CD4-positive, alpha-beta T cell treated with Interleukin-4 for 1 hour (primary cell): ENCODE measurements around the gene P2RX7.
A peak's percentile ranks its signal among the peaks of the same experiment; 100 is the strongest.
"Not testable (repeated sequence)": the region's sequence is repeated elsewhere in the genome, so short reads cannot be mapped to it uniquely, and the experiment has no call there.

Experiments used
- DNase-seq, 2 donors: peaks; one replicate each; pipeline ENCODE4 v3.0.0-alpha.2; 2020 to 2022

The P2RX7 gene

DNA sequence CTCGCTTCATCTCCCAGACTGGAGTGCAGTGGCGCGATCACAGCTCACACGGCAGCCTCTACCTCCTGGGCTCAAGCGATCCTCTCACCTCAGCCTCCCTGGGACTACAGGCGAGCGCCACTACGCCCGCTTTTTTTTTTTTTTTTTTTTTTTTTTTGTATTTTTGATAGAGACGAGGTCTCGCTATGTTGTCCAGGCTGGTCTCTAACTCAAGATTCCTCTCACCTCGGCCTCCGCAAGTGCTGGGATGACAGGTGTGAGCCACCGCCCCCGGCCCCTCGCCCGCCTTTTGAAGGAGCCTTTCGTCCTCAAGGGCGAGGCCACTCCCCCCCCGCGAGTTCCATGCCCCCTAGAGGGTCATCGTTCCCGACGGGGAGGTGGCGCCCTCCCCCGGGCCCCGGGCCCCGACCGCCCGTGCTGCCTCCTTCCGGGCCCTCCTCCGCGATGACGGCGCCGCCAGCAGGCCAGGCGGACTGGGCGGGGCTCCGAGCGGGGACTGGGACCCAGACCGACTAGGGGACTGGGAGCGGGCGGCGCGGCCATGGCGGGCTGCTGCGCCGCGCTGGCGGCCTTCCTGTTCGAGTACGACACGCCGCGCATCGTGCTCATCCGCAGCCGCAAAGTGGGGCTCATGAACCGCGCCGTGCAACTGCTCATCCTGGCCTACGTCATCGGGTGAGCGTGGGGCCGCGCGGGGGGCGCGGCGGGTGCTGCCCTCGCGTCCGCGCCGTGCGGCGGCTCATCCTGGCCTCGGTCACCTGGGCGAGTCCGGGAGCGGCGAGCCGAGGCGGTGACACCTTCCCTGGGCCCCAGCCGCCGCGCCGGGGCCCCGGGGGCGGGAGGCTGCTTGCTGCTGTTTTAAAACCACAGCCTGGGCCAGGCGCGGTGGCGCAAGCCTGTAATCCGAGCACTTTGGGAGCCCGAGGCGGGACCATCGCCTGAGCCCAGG is 77.2 kb downstream of the P2RX7 start, which contains the start of gene P2RX4:
Gene P2RX4, plus strand, starts transcription at position 506 of the 949 bp plus-strand sequence. Its CDS starts 36 bp downstream, at position 542.
- DNase-seq: peak; percentile 90 to 91

DNA sequence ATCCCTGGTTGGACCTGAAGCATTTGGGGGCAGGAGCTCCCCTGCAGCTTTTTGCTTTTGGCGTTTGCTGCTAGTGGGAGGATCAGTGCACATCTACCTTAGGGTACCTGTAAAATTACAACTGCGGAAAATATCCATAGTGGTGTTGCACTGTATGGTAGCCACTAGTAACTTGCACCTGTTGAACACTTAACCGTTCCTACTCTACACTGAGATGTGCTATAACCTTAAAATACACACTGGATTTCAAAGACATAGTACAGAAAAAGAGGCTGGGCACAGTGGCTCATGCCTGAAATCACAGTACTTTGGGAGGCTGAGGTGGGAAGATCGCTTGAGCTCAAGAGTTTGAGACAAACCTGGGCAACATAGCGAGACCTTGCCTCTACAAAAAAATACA is 80.2 kb downstream of the P2RX7 start:
- no peak for DNase-seq

DNA sequence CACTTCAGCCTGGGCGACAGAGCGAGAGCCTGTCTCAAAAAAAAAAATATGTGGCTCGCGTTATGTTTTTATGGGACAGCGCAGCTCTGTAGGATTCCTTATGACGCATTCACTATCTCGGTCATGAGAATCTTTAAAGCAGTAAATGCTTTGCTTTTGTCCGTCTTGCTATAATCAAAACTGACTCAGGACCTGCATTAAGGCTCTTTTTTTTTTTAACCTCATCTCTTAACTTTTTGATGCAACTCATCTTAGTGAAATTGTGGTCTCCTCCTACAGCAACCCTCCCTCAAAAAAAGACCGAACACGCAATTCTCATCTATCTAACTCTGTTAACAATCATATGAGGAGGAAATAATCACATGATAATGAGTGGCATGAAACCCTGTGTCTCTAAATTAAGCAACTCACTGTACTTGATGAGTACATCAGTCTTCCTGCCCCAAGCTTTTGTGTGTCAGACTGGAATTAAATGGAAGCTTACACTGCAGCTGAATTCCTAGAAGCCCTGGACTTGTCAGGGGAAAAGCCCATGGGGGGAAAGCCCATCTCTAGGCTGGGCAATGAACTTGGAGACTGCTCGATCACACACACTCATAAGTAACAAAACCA is 81.6 kb downstream of the P2RX7 start:
- peak; percentile 65 to 77 for DNase-seq

- DNase-seq: peak; percentile 37 to 60
Observed at GRCh38 chr12:121214855-121215745, 82.4 kb downstream of the P2RX7 start.

DNA sequence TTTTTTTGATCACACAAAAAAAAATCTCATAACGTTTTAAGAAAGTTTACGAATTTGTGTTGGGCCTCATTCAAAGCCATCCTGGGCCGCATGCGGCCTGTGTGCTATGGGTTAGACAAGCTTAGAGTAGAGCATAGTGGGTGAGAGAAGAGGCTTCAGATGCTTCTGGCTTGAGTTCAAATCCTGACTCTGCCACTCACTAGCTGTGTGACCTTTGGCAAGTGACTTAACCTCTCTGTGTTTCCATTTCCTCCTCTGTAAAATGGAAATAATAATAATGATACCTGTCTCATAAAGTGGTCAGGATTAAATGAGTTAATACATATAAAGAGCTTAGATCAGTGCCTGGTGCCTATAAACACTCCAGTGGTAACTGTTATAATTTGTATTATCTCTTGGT is 83.4 kb downstream of the P2RX7 start:
- DNase-seq: no peak

GRCh38 chr12:121217063-121217462 is 84.4 kb downstream of the P2RX7 start:
- DNase-seq: no peak

GRCh38 chr12:121217761-121218160 is 85.1 kb downstream of the P2RX7 start:
- no peak for DNase-seq

DNA sequence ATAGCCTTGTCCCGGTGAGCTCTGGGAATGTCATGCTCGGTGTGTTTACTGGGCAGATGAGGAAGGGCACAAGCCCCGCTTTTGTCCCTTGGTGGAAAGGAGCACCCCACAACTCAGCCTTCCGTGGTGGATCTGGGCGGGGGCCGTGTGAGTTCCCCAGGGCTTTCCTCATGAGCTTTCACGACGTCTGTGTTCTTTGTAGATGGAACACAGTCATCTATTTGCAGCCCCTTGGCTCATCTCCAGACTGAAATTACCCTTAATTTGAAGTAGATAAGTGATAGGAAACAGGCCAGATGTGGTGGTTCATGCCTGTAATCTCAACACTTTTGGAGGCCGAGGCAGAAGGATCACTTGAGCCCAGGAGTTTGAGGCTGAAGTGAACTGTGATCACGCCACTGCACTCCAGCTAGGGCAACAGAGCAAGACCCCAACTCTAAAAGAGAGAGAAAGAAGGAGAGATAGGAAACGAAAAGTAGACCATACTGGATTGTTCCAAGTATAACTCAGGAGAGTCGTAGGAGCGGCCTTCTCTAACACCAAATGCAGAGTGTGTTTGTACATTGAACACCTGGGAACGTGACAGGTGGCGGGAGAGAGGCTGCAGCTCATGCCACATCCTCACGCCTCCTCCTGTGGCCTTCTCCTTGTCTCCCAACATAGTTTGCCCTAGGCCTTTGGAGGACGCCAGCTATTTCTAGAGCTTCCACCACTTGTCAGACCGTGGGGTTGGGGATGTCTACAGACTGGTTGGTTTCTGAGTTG is 86.1 kb downstream of the P2RX7 start:
- DNase-seq: no peak

DNA sequence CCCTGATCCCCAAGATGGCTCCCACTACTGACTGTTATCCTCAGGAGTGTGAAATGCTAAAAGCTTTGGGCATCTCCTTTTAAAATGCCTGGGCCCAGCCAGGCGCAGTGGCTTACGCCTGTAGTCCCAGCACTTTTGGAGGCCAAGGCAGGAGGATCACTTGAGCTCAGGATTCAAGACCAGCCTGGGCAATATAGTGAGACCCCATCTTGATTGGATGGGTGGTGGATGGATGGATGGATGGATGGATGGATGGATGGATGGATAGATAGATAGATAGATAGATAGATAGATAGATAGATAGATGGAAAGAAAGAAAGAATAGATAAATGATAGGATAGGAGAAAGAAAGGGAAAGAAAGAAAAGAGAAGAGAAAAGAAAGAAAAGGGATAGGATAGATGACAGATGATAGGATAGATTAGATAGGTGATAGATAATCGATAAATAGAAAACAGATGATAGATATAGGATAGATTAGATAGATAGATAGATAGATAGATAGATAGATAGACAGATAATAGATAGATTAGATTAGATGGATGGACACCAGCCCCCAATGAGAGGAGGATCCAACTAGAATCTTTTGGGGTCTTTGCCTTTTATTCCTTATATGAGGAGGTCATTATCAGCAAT is 86.8 kb downstream of the P2RX7 start:
- DNase-seq: no peak

- peak in 1 of 2 donors; percentile 38 for DNase-seq
Observed at GRCh38 chr12:121222847-121223246, 90.2 kb downstream of the P2RX7 start.

DNA sequence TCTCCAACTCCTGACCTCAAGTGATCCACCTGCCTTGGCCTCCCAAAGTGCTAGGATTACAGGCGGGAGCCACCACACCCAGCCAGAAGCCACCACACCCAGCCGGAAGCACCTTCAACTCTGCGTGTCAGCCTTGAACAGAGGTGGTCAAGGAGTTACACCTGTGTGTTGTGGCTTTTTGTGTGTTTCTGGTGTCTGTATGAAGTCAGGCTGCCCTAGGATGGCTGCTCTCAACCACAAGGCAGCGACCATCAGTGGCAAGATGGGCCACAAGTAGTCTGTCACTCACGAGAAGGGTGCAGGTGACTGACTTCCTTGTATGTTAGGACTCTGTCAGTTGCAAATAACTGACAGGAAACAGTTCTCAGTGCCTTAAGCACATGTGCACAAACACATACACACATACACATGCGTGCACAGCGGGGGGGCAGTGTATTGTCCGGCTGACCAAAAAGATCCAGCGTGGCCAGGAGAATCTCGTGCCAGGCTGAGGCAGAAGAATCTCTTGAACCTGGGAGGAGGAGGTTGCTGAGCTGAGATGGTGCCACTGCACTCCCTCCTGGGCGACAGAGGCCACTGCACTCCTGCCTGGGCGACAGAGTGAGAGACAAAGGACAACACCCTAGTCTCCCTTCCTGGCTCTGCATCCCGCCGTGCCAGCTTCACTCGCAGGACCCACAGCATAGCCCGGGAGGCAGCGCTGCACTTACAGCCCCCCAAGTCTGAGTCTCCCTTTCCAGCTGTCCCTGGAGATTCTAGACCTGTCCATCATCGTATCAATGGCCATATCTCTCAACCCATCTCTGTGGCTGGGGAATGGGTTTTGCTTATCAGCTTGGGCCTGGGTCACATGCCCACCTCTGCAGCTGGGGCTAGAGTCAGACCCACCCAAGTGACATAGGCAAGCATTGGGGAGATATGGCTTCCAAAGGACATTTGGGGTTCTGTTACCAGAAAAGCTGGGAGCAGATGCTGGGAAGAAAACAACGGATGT is 90.9 kb downstream of the P2RX7 start:
- DNase-seq: peak; percentile 46 to 58

DNA sequence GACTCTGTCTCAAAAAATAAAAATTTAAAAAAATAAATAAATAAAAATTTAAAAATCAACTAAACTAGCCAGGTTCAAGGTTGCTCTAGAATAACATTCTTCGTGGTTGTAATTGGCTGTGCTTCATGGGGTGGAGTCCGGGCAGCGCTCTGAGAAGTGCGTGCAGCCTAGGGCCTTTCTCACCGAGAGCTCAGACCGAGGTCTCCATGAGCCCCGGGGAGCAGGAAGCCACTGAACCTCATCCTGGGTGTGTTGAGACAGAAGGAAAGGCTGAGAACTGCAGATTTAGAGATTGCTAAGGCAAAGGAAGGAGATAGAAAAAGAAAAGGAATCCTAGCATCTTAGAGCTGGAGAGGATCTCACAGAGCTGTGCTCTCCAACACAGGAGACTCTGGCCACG is 91.9 kb downstream of the P2RX7 start:
- DNase-seq: peak in 1 of 2 donors; percentile 54

DNA sequence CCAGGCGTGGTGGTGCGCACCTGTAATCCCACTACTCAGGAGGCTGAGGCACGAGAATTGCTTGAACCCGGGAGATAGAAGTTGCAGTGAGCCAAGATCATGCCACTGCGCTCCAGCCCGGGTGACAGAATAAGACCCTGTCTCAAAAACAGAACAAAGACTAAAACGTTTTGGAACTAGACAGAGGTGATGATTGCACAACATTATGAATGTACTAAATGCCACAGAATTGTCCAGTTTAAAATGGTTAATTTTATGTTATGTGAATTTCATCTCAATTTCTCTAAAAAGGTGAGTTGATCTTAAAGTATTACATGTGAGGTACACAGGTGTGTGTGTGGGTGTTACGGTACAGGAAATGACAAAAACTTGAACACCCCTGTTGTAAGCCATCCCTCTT is 93.7 kb downstream of the P2RX7 start:
- DNase-seq: no peak

DNA sequence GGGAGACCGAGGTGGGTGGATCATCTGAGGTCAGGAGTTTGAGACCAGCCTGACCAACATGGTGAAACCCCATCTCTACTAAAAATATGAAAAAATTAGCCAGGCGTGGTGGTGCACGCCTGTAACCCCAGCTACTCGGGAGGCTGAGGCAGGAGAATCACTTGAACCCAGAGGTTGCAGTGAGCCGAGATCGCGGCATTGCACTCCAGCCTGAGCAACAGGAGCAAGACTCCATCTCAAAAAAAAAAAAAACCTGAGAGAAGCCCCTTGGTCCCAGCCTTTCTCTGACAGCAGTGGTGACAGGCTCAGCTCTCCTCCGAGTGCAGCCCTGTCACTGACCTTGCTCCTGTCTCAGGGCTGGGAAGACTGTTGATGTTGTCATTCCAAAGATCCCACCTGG is 94.2 kb downstream of the P2RX7 start:
- DNase-seq: not testable (repeated sequence)

GRCh38 chr12:121227294-121227693 is 94.6 kb downstream of the P2RX7 start:
- DNase-seq: peak in 1 of 2 donors; percentile 29

GRCh38 chr12:121228919-121229665 is 96.4 kb downstream of the P2RX7 start:
- DNase-seq: no peak

- DNase-seq: peak; percentile 61 to 67
Observed at GRCh38 chr12:121229826-121230537, 97.3 kb downstream of the P2RX7 start.

- no peak for DNase-seq
Observed at GRCh38 chr12:121230538-121230907, 97.8 kb downstream of the P2RX7 start.

DNA sequence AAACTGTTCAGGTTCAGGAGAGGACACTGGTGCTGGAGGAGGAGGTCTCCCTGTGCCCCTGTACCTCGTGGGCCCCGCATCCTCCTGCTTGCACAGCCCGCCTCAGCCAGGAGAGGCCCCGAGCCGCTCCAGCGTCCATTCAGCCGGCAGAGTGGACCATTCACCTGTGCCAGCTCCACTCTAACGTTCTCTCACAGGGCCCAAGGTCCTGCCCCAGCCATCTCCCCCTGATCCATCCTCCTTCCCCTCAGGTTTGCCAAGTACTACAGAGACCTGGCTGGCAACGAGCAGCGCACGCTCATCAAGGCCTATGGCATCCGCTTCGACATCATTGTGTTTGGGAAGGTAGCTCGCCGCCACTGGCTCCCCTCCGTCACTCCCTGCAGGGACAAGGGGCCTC is 99.5 kb downstream of the P2RX7 start:
- no peak for DNase-seq
